GM19099 (cell line): Measurements from ENCODE around the gene PKDCC.

Experiments
- POLR2A ChIP-seq: IDR thresholded peaks from 3 replicates; pipeline ENCODE4 v1.6.1; 2011; ENCODE audit warnings: low read depth; ENCODE audit not compliant: insufficient read length; ENCODE audit errors: extremely low read depth

PKDCC gene, protein sequence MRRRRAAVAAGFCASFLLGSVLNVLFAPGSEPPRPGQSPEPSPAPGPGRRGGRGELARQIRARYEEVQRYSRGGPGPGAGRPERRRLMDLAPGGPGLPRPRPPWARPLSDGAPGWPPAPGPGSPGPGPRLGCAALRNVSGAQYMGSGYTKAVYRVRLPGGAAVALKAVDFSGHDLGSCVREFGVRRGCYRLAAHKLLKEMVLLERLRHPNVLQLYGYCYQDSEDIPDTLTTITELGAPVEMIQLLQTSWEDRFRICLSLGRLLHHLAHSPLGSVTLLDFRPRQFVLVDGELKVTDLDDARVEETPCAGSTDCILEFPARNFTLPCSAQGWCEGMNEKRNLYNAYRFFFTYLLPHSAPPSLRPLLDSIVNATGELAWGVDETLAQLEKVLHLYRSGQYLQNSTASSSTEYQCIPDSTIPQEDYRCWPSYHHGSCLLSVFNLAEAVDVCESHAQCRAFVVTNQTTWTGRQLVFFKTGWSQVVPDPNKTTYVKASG

DNA sequence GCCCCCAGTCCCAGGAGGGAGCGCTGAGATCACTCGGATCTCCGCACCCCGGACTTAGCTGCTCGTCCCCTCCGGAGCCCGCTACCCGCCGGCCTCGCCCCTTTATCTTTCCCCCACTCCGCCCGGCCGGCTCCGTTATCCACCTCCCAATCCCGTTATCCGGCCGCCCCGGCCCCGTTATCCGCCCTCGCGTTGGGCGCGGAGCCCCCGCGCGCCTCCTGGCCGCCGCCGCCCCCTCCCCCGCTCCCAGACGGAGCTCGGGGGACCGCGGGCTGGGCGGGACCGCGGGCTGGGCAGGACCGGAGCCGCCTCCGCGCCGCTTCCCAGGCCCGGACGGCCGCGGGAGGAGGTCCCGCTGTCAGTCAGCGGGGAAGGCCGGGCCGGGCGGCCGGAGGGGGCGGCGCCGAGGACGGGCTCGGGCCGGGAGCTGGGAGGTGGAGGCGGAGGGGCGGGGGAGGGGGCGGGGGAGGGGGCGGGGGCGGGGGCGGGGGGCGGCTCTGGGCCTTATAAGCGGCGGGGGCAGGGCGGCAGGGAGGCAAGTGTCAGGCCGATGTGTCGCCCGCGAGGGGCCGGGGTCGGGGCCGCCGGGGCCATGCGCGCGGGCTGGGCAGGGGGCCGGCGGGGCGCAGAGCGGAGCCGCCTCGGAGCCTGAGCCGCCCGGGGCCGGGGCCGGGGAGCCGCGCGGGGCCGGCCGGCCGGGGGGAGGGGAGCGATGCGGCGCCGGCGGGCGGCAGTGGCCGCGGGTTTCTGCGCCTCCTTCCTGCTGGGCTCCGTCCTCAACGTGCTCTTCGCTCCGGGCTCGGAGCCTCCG is at the start of gene PKDCC:
PKDCC (plus strand) TSS at position 534 of the 811 bp plus-strand sequence; CDS start at position 713, 179 bp downstream.
- no peak for TF ChIP-seq POLR2A

DNA sequence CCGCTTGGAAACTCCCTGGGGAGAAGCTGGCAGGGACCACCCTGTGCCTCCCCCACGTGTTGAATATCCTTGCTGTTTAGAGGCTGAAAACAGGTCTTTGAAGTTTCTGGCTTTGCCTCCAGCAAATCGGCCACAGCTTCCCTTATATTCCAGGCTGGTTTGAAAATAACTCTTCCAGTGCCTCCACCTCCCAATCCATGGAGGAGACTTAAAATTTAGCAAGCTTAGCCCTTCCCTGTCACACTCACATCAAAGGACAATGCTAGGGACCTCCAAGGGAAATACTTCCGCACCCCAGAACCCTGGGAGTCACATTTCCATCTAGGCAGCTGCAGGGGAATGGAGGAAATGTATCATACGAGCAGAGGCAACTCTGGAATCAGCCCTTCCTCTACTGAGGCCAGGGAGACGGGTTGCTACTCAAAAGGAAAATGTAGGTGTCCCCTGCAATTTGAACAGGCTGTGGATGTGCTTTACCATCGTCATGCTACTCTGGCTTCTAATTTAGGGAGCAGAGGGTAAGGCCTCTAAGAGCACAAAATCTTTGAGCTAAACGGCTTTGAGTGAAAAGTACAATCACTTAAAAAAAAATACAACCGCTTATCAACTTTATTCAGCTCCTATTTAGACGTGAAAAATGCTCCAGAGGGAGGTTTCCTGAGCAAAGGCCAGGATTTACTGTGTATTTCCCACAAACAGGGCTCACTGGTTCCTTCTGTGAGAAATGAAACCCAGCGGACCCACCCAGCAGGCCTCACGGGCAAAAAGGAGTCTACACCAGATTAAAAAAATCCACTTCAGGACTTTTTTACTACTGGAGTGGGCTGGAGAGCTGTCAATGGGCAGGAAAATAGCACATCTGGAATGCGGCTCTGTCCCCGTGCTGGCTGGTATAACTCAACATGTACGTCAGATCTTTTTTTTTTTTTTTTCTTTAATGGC is 49.4 kb upstream of the PKDCC start:
- no peak for TF ChIP-seq POLR2A

DNA sequence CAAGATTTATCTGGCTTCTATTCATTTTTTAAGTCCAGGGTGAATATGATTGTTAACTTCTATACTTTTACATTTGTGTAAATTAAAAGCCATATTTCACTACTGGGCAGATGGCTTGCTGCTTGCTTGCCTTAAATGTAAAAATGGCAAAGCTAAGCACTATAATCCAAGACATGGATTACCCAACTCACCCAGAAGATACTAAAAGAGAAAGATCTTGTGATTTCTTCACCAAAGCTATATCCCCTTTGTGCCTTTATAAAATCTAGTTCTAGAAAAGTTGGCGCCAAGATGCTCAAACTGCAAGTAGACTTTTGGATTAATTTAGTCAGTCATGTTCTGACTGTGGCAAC is 48.7 kb upstream of the PKDCC start:
- TF ChIP-seq POLR2A, result no peak

DNA sequence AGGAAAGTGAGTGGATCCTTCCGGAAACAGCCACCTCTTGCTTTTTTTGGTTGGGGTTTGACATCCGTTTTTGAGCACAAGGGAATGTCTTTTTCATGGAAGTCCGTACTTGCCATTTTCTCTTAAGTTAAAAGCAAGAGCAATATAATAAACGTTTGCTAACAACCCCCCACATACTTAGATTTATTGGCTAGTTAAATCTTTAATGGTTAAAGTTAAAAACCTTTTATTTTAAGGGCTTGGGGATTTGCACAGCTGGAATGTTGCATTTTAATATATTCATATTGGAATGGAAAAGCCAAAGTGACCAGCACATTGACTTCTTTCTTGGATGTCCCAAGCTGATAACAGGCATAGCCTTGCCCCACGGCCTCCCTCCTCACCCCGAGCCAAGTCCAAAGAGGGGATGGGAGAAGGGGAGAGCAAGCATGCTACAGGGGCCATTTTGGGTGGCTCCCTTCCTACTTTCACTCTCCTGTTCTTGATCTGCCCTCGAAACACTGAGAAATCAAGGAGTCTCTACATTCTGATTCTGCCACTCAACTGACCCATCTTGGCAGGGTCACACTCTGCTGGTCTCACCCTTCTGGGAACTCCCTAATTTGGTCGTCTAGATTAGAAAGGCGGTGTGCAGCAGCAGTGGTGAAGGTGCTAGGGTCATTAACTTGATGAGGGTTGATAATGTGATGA is 48.1 kb upstream of the PKDCC start:
- no peak for TF ChIP-seq POLR2A

DNA sequence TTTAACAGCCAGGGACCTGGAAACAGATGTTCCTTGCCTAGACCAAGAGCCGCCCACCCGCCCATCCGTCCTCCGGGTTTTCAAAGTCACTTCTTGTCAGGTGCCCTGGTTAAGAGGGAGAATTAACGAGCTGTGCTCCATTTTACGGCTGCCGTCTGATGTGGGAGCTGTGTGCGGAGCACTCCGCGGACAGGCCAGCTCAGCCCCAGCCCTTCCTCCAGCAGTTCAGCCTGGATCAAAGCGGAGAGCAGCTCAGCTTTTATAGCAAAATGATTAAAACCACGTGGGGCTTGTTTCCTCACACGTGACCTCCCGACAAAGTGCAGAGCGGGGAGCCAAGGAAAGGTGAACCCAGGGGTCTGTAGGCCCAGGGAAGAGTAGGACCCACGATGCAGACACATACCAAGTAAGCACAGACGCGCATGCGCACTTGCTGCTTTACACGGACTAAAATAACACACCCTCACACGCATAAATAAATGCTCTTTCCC is 46.1 kb upstream of the PKDCC start:
- no peak for TF ChIP-seq POLR2A

DNA sequence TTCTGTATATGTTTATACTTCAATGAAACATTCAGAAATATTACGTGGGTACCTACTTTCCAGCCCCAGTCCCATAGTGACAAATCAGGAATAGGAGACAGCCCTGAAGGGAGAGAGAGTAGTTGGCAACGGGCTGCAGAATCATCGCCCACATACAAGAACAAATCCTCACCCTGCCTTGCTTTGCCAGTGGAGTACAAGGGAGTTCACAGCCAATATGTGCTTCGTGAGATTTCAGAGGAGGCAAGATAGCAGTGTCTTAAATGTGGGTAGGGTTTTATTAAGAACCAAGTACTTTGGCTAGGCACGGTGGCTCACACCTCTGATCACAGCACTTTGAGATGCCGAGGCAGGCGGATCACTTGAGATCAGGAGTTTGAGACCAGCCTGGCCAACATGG is 40.3 kb upstream of the PKDCC start:
- no peak for TF ChIP-seq POLR2A

DNA sequence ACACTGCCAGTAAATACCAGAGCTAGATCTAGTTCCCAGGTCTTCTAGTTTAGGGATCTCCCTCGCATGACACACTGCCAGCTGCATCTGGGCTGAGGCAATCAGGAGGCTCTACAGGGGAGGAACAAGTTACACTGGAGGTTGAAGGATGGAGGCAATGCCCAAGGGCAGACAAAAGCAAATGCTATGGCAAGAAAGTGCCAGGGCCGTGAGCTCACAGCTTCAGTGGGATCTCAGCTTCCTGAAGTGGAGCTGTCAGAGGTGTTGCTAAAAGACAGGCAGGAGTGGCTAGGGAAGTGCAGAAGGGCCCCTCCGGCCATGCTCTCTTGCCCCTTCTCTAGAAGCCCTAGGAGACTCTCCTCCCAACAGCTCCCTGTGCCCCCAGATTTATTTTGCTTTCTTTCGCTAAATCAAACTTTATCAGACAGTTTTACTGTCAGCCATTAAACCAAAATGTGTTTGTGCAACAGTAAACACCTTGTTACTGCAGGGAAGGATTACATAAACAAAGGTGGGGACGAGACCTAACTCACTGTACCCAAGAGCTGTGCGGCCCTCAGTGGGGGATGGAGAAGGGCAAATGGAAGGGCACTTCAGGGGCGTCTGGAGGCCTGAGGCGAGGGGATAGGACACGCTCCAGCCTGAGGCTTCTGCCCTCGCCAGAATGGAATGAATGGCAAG is 39.4 kb upstream of the PKDCC start:
- no peak for TF ChIP-seq POLR2A

DNA sequence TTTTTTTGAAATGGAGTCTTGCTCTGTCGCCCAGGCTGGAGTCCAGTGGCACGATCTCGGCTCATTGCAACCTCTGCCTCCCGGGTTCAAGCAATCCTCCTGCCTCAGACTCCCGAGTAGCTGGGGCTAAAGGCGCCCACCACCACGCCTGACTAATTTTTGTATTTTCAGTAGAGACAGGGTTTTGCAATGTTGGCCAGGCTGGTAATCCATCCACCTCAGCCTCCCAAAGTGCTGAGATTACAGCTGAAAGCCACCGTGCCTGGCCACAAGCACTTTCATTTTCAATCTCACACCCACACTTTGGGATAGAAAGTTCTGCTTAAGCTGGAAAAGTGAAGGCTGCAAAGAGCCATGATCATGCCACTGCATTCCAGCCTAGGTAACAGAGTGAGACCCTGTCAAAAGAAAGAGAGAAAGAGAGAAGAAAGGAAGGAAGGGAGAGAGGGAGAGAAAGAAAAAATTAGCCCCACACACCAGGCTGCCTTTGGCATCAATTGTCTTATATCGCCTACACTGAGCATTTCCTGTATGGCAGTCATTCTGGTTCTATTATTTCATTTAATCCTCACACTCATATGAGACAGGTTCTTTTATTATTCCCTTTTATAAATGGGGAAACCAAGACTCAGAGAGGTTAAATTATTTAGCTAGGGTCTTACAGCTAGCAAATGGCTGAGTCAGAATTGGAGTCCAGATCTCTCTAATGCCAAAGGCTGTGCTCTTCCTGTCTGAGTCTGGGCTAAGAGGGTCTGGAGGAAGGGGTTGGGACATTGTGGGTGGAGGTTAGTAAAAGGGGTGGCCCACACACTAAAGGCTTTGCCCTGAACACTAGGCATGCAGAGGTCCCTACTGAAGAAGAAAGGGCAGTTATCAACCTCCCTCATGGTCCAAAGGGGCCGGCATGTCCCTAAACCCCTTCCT is 37.9 kb upstream of the PKDCC start:
- TF ChIP-seq POLR2A, result no peak

DNA sequence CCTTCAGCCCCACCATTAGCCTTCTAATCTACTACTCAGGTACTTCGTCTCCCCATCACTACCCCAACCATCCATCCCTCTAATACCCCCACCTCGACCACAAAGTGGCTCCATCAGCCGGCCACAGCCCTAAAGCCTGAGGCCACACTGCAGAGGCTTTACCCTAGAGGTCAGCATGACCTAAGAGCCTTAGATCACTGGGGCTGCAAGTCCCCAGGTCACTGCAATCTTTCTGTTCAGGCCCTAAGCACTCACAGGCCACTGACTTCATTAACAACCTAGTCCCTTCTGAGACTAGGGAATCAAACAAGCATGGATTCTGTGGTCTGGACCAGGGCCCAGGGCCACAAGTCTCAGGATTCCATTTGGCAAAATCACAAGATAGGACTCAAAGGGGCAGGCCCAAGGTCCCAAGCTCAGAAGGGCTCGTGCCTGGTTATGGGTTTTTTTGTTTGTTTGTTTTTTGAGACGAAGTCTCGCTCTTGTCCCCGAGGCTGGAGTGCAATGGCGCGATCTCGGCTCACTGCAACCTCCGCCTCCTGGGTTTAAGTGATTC is 37.0 kb upstream of the PKDCC start:
- no peak for TF ChIP-seq POLR2A

DNA sequence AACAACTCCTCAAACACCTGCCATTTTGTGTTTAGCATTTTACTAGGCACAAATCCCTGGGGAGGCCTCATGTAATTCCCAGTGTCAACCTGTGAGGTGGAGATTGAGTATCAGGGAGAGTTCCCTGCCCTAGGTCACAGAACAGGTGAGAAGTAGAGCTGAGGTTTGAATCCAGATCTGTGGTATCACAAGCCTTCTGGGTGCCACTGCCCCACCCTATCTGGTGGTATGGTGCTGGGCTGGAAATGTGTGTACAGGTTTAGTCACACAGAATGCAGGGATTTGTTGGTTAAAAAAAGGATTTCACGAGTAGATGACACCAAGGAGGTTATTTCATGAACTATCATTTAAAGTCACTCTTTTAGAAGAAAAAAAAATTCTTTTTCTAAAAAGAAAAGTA is 35.7 kb upstream of the PKDCC start:
- TF ChIP-seq POLR2A, result no peak

DNA sequence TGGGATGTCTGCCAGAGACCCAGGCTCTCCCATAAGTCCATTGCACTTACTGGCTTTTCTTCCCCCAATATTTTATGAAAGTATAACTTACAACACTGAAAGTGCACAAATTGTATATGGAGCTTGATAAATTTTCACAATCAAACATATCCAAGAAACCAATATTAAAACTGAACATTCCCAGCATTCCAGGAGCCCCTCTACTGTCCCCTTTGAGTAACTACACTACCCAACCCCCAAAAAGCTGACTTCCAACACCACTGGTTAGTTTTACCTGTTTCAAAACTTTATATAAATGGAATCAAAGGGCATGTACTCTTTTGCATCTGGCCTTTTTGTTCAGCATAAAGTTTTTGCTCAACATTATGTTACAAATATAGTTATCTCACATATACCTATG is 35.2 kb upstream of the PKDCC start:
- TF ChIP-seq POLR2A, result no peak

DNA sequence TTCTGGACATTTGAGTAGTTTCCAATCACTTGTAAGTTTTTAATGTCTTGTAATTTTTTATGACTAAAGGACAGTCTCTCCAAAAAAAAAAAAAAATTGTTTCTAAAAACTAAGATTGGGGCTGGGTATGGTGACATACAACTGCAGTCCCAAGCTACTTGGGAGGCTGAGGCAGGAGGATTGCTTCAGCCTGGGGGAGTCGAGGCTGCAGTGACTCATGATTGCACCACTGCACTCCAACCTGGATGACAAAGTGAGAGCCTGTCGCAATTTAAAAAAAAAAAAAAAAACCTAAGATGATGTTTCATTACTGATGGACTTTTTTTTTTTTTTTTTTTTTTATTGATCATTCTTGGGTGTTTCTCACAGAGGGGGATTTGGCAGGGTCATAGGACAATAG is 34.4 kb upstream of the PKDCC start:
- no peak for TF ChIP-seq POLR2A
